ENCODE measurements around the gene AFTPH.
"Not testable (repeated sequence)": the region's sequence is repeated elsewhere in the genome, so short reads cannot be mapped to it uniquely, and the experiment has no call there.

AFTPH gene

DNA sequence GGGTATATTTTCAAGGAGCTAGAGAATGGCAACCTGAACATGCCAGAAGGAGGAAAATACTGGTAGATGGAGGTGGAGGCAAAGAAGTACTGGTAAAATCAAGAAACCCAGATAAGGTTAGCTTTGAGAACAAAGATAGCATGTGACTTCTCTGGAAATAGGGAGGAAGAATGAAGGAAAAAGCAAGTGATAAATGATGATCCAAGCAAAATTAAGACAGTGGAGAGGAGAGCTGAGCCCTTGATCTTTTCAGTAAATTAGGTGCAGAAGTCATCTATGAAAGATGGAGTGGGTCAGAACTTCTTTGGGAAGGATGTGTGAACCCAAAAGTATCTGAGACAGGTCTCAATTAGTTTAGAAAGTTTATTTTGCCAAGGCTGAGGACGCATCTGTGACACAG, 25.7 kb upstream of the AFTPH start:
- in situ Hi-C loops (cut with MboI; ENCODE audit: low sequenced_read_pairs), result no loop called here

DNA sequence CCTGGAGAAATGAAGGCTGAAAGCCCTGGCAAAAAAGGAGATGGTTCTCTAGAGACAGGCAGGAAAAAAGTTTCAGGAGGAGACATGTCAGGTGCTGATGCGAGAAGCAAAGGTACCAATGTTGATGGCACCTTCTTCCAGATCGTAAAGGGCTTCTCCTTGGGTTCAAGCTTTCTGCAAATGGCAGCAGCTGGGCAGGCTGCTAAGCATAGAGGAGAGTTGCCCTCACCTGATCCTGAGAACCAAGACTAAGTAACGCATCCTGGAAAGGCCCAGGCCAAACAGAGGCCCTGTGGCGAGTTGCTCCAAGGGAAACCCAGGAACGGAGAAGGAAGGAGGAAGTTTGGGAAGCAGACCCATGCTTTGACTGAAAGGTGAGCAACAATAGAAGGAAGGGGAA, 23.6 kb upstream of the AFTPH start:
- in situ Hi-C loops (cut with MboI; ENCODE audit: low sequenced_read_pairs), result no loop called here

GRCh38 chr2:64501946-64502345, 22.2 kb upstream of the AFTPH start:
- in situ Hi-C loops (cut with MboI; ENCODE audit: low sequenced_read_pairs), result no loop called here

DNA sequence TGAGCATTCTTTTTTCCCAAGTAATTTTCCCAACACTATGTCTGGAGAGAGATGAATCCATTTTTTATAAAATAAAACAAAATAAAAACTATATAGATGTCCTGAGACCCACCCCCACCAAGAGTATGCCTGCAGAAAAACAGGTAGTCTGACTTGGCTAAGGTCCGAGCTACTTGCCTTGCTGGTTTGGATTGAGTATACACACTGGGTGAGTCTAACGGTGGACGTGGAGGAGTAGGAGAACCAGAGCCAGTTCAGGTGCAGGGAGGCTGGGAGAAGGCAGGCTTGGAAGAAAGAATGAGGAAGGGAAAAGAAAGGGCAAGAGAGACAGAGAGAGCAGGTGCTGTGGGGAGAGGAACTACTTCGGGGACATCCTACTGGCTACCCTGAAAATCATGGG, 21.3 kb upstream of the AFTPH start:
- in situ Hi-C loops (cut with MboI; ENCODE audit: low sequenced_read_pairs), result no loop called here

- in situ Hi-C loops (cut with MboI; ENCODE audit: low sequenced_read_pairs), result no loop called here
Observed at GRCh38 chr2:64504774-64505720, 19.1 kb upstream of the AFTPH start.

DNA sequence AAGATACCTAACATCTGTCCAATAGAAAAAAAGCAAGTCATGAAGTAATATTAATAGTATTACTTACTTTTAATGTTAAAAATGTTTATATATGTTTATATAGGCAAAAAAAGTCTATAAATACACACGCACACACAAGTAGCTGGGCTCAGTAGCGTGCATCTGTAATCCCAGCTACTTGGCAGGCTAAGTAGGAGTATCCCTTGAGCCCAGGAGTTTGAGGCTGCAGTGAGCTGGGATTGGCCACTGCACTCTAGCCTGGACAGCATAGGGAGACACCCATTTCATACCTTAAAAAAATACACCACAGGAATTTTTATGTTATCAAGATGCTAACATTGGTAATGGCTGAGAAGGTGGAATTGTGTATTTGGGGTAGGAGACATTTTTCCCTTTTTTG, 17.4 kb upstream of the AFTPH start:
- in situ Hi-C loops (cut with MboI; ENCODE audit: low sequenced_read_pairs), result no loop called here

GRCh38 chr2:64514008-64514407, 10.1 kb upstream of the AFTPH start:
- in situ Hi-C loops (cut with MboI; ENCODE audit: low sequenced_read_pairs), result no loop called here

- in situ Hi-C loops (cut with MboI; ENCODE audit: low sequenced_read_pairs), result no loop called here
Observed at GRCh38 chr2:64515086-64515485, 9.0 kb upstream of the AFTPH start.

DNA sequence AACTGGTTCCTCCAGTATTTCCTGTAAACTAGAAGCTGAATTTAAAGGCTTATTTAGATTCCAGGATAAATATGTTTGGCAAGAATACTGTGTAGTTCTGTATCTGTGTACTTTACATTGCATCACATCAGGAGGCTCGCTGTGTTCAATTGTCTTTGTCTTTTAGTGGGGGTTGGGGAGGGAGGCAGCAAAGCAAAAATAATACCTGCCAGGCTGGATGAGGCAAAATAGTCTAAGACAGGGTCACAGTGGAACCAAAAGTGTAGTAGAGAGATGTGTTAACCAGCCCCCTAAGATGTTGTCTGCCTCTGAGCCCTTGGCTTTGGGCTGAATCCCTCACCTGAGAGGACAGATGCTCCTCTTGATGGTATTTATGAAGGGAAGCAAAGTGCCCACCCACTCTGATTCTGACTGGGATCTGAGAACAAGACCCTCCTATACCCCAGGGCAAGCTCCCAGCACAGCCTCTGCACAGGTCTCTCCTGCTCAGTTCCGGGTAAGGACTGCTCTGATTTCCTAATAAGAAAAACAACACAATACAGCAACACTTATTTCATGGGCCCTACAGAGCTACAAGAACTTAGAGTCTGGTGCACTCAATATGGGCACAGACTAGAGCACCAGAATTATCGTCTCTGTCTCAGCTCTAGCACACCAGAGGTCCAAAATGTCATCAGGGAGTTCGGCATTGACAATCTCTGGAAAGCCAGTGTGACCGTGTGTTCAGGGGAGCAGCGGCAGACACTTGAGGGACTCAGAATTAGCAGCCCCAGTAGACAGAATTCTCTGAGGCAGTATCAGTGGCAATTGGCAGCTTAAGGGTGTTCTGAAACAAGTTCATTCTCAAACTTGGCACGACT, 7.2 kb upstream of the AFTPH start:
- in situ Hi-C loops (cut with MboI; ENCODE audit: low sequenced_read_pairs), result no loop called here

- in situ Hi-C loops (cut with MboI; ENCODE audit: low sequenced_read_pairs), result no loop called here
Observed at GRCh38 chr2:64517511-64517884, 6.6 kb upstream of the AFTPH start.

DNA sequence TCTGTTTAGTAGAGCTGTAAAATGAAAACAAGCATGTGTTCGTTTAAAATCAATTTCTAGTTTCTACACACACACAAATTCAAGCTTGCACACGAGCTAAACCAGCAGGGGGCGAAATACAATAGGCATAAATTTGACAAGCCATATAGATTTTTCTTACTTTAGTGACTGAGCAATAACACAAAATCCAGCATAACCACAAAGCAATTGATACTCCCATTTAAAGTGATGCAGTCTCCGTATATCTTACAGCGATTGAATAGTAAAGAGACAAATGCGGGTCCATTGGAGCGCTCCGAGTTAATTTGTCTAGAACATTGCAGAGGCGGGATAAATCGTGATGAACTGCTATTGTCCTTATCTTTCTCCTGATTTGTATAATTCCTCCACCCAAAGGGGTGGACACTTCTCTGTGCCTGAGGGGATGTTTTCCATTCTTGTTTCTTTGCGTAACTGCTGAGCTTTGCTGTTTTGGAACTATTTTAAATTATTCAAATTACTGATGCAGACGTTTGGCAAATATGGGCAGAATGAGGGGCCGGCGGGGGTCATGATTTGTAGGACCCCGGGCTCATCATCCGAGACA, 1.2 kb upstream of the AFTPH start:
- in situ Hi-C loops (cut with MboI; ENCODE audit: low sequenced_read_pairs), result no loop called here

GRCh38 chr2:64524604-64525316, 632 bp downstream of the AFTPH start:
- in situ Hi-C loops (cut with MboI; ENCODE audit: low sequenced_read_pairs), result no loop called here

GRCh38 chr2:64525317-64525613, 1.1 kb downstream of the AFTPH start:
- in situ Hi-C loops (cut with MboI; ENCODE audit: low sequenced_read_pairs), result no loop called here

DNA sequence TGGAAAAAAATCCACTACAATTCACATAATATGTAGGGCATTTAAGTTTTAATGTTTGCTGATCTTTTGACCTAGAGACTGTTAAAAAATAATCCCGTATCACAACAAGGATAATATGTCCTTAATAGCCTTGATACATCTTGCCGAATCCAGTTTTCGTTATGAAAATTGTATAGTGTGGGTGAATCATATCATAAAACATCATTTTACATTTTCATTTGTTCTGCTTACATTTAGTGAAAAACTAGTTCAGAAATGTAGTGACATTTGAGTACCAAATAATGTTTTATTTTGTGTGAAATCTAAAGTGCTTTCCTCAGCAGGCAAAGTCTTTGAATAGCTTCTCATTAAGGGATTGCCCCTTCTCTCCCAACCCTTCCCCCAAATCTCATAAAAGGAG, 1.9 kb downstream of the AFTPH start:
- in situ Hi-C loops (cut with MboI; ENCODE audit: low sequenced_read_pairs), result no loop called here

DNA sequence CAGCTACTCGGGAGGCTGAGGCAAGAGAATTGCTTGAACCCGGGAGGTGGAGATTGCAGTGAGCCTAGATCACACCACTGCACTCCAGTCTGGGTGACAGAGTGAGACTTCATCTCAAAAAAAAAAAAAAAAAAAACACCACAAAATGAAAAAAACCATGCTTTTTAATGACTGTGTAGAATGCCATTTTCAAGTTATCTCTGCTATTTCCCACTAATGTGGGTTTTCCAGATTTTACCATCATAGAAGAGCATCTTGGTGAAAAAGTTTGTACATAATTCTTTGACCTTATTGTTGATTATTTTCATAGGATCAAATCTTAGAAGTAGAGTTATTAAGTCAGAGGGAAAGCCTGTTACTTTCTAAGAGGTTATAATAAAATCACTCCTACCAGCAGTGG, 6.8 kb downstream of the AFTPH start:
- in situ Hi-C loops (cut with MboI; ENCODE audit: low sequenced_read_pairs), result not testable (repeated sequence)

DNA sequence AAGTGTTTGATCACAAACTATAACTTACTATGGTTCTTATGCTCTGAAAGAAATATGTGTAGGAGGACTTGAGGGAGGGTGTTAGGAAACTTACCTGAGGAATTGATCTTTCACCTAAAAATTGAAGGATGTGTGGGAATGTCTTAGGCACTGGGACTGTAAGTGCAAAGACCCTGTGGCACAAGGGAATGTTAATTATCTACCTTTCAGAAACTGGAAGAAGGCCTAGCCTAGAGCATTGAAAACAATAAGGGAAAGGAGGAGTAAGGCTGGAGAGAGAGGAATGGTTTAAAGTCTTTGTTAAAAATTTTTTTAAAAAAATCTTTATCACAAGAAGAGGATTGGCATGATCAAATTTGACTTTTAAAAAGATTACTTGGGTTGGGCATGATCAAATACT, 7.9 kb downstream of the AFTPH start:
- in situ Hi-C loops (cut with MboI; ENCODE audit: low sequenced_read_pairs), result no loop called here

GRCh38 chr2:64533882-64534281, 9.8 kb downstream of the AFTPH start:
- in situ Hi-C loops (cut with MboI; ENCODE audit: low sequenced_read_pairs), result no loop called here

DNA sequence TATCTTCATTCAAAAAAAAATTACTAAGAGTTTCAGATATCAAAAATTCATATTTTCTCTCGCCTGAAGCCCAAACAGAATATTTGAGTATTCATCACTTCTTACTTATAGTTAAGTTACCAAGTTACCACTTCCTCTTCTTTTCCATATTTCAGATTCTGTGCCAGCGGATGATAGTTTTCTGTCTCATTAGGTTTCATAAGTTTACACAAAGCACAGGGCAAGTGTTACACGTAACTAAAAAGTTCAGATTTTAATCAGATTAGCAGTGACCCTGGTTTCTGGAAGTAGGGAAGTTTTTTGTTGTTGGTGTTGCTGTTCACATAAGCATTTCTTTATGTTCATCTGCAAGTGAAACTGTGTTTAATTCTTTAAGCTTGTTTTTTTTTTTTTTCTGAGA, 10.2 kb downstream of the AFTPH start:
- in situ Hi-C loops (cut with MboI; ENCODE audit: low sequenced_read_pairs), result no loop called here

GRCh38 chr2:64535024-64535423, 10.9 kb downstream of the AFTPH start:
- in situ Hi-C loops (cut with MboI; ENCODE audit: low sequenced_read_pairs), result no loop called here

DNA sequence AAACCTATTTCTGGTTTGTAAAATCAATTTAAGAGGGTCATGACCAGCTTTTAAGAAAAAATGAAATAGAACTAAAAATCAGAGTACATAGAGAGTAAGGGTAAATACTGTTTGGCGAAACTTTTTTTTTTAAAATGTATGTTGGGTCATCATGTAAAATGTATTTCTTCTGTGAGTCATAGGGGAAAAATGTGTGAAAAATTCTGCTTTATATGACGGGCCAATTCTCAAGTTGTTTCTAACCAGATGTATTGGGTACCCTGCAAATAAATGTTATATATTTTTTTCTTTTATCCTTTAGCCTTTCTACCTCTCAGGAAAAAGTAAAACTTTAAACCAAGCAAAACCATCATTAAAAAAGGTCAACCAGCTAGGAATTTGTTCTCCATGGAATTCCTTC, 13.9 kb downstream of the AFTPH start:
- in situ Hi-C loops (cut with MboI; ENCODE audit: low sequenced_read_pairs), result no loop called here

DNA sequence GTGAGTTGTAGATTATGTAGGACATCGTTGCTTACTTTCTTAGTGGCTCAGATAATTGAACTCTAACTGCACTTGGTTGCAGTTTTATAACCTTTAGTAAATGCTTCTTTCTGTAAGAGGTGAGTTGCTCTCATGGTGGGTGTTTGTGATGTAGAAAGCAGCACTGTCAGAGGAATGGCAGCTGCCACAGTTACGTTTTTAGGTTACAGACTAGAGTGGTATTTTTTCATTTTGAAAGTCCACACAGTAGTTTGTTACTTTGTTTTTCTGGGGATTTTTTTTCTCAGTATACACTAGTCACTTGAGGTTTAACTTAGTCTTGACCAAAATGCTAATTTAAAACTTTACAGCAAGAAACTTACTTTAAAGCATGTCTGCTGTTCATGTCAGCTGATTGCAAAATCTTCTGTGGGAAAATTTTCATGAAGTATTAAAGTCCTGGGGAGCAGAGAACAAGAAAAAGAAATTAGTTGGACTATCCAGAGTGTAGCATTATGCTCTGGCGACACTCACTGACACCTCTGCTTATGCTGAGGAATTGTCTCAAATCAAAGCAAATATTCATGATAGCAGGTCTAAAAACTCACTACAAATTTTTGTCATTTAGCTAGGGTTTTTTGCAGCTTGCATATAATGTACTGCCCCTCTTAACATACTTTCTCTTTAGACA, 14.8 kb downstream of the AFTPH start:
- in situ Hi-C loops (cut with MboI; ENCODE audit: low sequenced_read_pairs), result no loop called here
